ENCODE data around the gene ANLN. TPM values are rescaled to one million over a fixed set of nuclear protein-coding genes. Genes with fewer than 3 reads are reported as not detected.
A peak's percentile ranks its signal among the peaks of the same experiment; 100 is the strongest.

ANLN gene
- polyA plus RNA-seq, 1 experiment, result 34.0 TPM

DNA sequence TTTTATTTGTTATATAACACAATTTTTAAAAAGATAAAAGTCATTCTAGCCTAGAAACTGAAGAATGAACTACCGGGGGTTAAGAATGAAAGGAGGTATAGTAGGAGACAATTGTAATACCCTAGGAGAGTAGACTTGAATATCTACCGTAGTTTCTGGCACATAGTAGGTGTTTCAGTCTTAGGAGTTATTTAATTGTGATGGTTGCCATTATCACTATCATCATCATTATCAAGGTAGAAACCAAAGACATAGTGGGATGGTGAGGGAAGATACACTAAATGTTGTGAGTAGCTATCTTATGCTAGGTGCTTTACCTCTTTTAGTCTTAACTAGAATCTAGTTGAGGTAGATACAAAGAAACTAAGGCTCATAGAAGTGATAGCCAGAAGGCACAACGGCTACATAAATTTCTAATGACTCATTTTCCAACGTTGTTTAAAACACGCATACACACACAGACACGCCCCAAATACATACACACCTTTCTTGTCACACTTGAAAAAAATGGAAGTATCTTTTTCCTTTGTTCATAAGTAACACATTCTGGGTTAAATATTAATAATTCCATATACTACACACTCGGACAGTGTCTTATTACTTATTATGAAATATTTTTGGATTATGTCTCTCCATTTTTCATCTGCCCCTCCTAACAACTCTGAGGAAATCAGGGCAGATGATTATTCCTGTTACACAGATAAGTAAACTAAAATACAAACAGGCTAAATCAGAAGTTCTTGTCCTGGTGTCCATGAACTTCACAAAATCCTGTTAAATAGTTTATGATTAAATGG lies 2.0 kb upstream of the ANLN start:
- POLR2A ChIA-PET, result interaction anchor here (0.6 kb wide), 1 partner anchor 37 kb away, joined by 5 read pairs; no protein-coding TSS in a partner anchor
- CTCF ChIA-PET, result interaction anchor here (1.0 to 2.1 kb wide), 2 partner anchors 21 kb away, joined by 3 to 19 read pairs; a partner anchor contains a TSS

DNA sequence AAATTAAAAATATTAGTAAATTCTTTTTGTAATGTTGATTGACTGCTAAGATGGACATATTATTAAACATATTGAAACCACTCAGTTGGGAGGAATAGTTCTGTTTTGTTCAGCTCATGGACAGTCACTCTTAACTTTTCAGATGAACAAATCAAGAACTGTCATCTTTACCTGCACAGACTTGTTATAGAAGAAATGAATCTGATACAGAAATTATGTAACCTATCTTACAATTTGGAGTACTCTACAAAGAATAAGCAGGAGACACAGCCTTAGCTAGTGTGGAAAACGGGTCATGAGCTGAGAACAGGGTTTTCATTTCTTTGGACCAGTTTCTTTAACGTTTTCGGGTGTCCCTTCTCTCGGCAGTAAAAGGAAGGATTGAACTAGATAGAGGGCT lies 1.2 kb upstream of the ANLN start:
- no peaks in the 10 kb centered on the region for H3K9me3 ChIP-seq (ENCODE audit: control insufficient read depth, insufficient read depth, low read length)
- TF ChIP-seq, protein P1, sequence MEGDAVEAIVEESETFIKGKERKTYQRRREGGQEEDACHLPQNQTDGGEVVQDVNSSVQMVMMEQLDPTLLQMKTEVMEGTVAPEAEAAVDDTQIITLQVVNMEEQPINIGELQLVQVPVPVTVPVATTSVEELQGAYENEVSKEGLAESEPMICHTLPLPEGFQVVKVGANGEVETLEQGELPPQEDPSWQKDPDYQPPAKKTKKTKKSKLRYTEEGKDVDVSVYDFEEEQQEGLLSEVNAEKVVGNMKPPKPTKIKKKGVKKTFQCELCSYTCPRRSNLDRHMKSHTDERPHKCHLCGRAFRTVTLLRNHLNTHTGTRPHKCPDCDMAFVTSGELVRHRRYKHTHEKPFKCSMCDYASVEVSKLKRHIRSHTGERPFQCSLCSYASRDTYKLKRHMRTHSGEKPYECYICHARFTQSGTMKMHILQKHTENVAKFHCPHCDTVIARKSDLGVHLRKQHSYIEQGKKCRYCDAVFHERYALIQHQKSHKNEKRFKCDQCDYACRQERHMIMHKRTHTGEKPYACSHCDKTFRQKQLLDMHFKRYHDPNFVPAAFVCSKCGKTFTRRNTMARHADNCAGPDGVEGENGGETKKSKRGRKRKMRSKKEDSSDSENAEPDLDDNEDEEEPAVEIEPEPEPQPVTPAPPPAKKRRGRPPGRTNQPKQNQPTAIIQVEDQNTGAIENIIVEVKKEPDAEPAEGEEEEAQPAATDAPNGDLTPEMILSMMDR (IDR thresholded peaks at IDR 0.05; ENCODE audit: low read depth, low read length), result no peak
- H3K27me3 ChIP-seq (ENCODE audit: control insufficient read depth, insufficient read depth, low read length), result no peaks in the 10 kb centered on the region
- no peak overlapping the region for H3K4me3 ChIP-seq (ENCODE audit: low read depth, low read length)
- POLR2A ChIA-PET, result interaction anchor here (0.6 kb wide), 1 partner anchor 36 kb away, joined by 5 read pairs; no protein-coding TSS in a partner anchor
- H3K27ac ChIP-seq (ENCODE audit: low read depth, low read length), result no peak overlapping the region
- CTCF ChIA-PET, result interaction anchor here (2.1 kb wide), 1 partner anchor 22 kb away, joined by 19 read pairs; a partner anchor contains a TSS
- no peak for DNase-seq (ENCODE audit: low read depth, low spot score)

More for the DNA sequence above, 2.0 kb upstream of the ANLN start:
- no peak overlapping the region for H3K27ac ChIP-seq (ENCODE audit: low read depth, low read length)
- H3K9me3 ChIP-seq (ENCODE audit: control insufficient read depth, insufficient read depth, low read length), result no peaks in the 10 kb centered on the region
- no peaks in the 10 kb centered on the region for H3K27me3 ChIP-seq (ENCODE audit: control insufficient read depth, insufficient read depth, low read length)
- no peak for DNase-seq (ENCODE audit: low read depth, low spot score)
- no peak overlapping the region for H3K4me3 ChIP-seq (ENCODE audit: low read depth, low read length)
- TF ChIP-seq, protein P1 (IDR thresholded peaks at IDR 0.05; ENCODE audit: low read depth, low read length), result no peak

DNA sequence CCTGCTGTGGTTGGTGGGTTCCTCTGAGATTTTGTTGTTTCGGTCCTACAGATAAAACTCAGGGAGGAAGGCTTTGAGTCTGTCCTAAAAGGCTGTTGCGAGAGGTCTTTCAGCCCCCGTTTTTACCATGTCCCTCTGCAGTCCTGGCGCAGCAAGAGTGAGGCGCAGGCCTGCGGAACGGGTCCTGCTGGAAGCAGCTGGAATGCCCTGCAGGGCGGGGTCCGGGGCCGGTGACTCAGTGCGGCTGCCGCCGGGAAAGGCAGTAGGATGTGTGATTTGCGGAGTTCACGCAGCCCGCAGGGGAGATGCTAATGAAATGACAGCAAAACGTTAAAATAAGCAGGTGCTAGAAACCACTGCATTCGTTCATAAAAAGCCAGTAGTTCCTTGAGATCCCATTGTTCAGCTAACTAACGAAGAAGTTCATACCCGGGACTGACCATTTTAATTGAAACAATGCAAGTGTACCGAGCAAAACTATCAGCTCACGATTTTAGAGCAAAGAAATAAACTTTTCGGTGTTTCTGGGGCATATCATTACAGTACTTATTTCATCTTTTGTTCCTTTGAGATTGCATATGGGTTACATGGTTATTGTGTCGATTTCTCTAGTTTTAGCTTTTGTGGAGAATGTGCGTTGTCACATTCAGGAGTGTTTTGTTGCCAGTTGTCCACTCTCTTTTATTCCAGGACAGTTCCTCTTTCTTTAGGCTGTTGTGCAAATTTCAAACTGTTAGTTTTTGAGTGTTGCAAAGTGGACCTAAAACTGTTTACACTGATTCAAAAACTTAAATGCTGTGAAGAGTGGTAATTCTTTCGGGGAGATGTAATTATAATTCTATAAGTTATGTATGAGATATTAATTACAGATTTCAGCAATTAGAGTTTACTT lies 783 bp downstream of the ANLN start:
- ChIA-PET POLR2A (interaction anchor here (1.0 to 2.0 kb wide), 4 partner anchors 10 to 702 kb away, joined by 3 to 6 read pairs (median 4); partner anchors contain the start of gene SEPTIN7), CTCF (interaction anchor here (0.8 to 4.9 kb wide), 4 partner anchors 24 to 280 kb away, joined by 3 to 33 read pairs (median 18); a partner anchor contains a TSS)
- no peaks in the 10 kb centered on the region for H3K9me3 ChIP-seq (ENCODE audit: control insufficient read depth, insufficient read depth, low read length)
- no peaks in the 10 kb centered on the region for H3K27me3 ChIP-seq (ENCODE audit: control insufficient read depth, insufficient read depth, low read length)
- TF ChIP-seq, protein P1 (IDR thresholded peaks at IDR 0.05; ENCODE audit: low read depth, low read length), result no peak
- peak overlapping the region; percentile 86 for H3K4me3 ChIP-seq (ENCODE audit: low read depth, low read length)
- peak; percentile 61 for DNase-seq (ENCODE audit: low read depth, low spot score)
- peak overlapping the region; percentile 49 for H3K27ac ChIP-seq (ENCODE audit: low read depth, low read length)

DNA sequence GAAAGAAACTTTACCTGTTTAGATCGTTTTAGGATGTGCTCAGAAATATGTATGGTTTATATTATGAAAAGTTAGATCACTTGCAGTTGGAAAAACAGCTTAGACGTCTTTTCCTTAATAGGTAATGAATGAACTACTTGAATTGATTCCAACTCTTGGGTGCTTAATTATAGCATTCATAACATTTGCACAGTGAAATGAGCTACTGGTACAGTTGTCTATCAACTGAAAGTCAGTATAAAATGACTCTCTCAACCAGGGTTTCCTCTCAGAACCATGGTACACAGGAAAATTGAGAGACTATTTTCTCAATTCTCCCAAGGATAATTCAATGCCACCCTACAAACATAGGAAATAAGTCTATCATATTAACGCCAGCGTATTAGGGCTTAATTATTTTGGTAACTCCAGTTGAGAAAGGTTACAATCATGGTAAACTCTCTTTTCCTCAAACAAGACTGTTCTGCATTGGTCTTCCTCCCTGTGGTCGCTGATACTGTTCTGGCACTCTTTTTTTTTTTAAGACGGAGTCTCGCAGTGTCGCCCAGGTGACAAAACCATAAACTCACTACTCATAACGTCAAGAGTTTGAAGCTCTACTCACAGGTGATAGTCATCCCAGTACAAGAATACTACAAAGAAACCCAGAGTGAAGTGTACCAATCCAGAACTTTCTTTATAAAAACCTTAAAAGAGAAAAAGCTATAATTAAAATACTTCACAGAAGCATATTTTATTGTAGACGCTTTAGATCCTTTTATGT lies 2.0 kb downstream of the ANLN start:
- no peaks in the 10 kb centered on the region for H3K27me3 ChIP-seq (ENCODE audit: control insufficient read depth, insufficient read depth, low read length)
- ChIA-PET CTCF (interaction anchor here (1.2 to 4.9 kb wide), 5 partner anchors 21 to 279 kb away, joined by 4 to 33 read pairs (median 4); a partner anchor contains a TSS), POLR2A (interaction anchor here (1.1 kb wide), 1 partner anchor 9 kb away, joined by 8 read pairs; no protein-coding TSS in a partner anchor)
- no peak overlapping the region for H3K27ac ChIP-seq (ENCODE audit: low read depth, low read length)
- TF ChIP-seq, protein P1 (IDR thresholded peaks at IDR 0.05; ENCODE audit: low read depth, low read length), result no peak
- no peaks in the 10 kb centered on the region for H3K9me3 ChIP-seq (ENCODE audit: control insufficient read depth, insufficient read depth, low read length)
- no peak for DNase-seq (ENCODE audit: low read depth, low spot score)
- H3K4me3 ChIP-seq (ENCODE audit: low read depth, low read length), result peak overlapping the region; percentile 86
